ENCODE results near the gene TPM2.

TPM2 gene

DNA sequence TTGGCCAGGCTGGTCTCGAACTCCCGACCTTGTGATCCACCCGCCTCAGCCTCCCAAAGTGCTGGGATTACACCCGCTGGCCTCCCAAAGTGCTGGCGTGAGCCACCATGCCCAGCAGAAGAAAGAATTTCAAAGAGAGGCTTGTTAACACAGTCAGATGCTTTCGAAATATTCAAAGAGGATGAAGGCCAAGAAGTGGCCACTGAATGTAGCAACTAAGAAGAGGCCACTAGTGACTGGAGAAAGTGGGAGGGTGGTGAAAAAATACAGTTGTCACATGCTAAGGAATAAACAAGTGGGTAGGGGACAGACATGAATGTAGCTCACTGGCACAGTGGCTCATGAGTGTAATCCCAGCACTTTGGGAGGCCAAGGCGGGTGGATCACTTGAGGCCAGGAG, 13.0 kb upstream of the TPM2 start:
- Histone ChIP-seq H3K9me3 (ENCODE audit: insufficient read depth, low read length) (no peaks in the 10 kb centered on the region), H4K20me1 (ENCODE audit: low read depth, low read length) (no peaks in the 10 kb centered on the region), H2AFZ (ENCODE audit: low read depth, low read length, severe bottlenecking) (no peak overlapping the region), H3K27me3 (ENCODE audit: low read length) (no peaks in the 10 kb centered on the region), H3K27ac (ENCODE audit: low read depth, low read length) (no peak overlapping the region), H3K9ac (ENCODE audit: low read length) (no peak overlapping the region), H3K36me3 (ENCODE audit: low read length) (peaks cover 20% of the 10 kb centered on the region; the same call in 1 of the 2 replicates), H3K4me3 (ENCODE audit: insufficient read depth, low read length, poor library complexity, severe bottlenecking) (no peak overlapping the region), H3F3A (ENCODE audit: insufficient read depth) (no peaks in the 10 kb centered on the region), H3K79me2 (ENCODE audit: insufficient read depth, low read length) (no peaks in the 10 kb centered on the region), H3K9me2 (replicated peaks; ENCODE audit: insufficient read depth, low read length) (no peaks in the 10 kb centered on the region), H3K4me2 (ENCODE audit: low read depth, low read length, poor library complexity, severe bottlenecking) (no peak overlapping the region)
- no peak for TF ChIP-seq EZH2phosphoT487 (conservative IDR thresholded peaks at IDR 0.05; ENCODE audit: low read length)
- TF ChIP-seq, protein P1, sequence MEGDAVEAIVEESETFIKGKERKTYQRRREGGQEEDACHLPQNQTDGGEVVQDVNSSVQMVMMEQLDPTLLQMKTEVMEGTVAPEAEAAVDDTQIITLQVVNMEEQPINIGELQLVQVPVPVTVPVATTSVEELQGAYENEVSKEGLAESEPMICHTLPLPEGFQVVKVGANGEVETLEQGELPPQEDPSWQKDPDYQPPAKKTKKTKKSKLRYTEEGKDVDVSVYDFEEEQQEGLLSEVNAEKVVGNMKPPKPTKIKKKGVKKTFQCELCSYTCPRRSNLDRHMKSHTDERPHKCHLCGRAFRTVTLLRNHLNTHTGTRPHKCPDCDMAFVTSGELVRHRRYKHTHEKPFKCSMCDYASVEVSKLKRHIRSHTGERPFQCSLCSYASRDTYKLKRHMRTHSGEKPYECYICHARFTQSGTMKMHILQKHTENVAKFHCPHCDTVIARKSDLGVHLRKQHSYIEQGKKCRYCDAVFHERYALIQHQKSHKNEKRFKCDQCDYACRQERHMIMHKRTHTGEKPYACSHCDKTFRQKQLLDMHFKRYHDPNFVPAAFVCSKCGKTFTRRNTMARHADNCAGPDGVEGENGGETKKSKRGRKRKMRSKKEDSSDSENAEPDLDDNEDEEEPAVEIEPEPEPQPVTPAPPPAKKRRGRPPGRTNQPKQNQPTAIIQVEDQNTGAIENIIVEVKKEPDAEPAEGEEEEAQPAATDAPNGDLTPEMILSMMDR (IDR thresholded peaks at IDR 0.05; ENCODE audit: insufficient read depth, low read length, poor library complexity, severe bottlenecking), result no peak

DNA sequence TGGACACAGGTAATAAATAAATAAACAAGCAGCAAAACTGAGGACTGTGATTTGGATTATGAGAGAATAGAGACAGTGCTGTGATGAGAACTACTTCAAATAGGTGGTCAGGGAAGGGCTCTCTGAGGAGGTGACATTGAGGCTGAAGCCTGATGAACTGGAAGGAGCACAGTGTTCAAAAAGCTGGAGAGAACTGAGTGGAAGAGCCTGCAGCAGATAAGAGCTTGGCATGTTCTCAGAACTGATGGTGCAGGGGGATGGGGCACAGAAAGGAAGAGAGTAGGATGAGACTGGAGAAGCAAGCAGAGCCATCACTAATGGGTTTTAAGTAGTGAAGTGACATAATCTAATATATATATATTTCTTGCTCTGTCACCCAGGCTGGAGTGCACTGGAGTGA, 11.2 kb upstream of the TPM2 start:
- Histone ChIP-seq H3F3A (ENCODE audit: insufficient read depth) (no peaks in the 10 kb centered on the region), H3K27me3 (ENCODE audit: low read length) (no peaks in the 10 kb centered on the region)

DNA sequence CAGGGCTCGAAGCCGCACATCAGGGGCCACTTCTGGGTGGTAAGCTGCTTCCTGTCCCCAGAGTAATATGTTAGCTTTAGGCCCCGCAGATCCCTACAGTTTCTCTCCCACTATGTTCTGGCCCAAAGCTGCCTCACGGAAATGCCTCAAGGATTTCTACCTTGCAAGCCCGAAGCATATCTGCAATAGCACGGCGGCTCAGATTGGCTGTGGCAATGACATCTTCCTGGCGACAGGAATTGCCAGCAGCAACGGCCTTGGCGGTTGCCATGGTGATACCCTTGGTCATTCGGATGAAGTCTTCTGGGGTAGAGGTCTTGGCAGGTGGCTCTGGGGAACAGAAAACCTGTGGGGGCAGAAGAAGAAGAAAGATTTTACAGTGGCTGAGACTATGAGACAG, 10.3 kb upstream of the TPM2 start:
- Histone ChIP-seq H3K27me3 (ENCODE audit: low read length) (no peaks in the 10 kb centered on the region), H3K79me2 (ENCODE audit: insufficient read depth, low read length) (no peaks in the 10 kb centered on the region), H3F3A (ENCODE audit: insufficient read depth) (no peaks in the 10 kb centered on the region), H4K20me1 (ENCODE audit: low read depth, low read length) (no peaks in the 10 kb centered on the region), H3K36me3 (ENCODE audit: low read length) (peaks cover 20% of the 10 kb centered on the region; the same call in 1 of the 2 replicates), H3K9me2 (replicated peaks; ENCODE audit: insufficient read depth, low read length) (no peaks in the 10 kb centered on the region), H3K9me3 (ENCODE audit: insufficient read depth, low read length) (no peaks in the 10 kb centered on the region), H3K4me2 (ENCODE audit: low read depth, low read length, poor library complexity, severe bottlenecking) (no peak overlapping the region), H3K9ac (ENCODE audit: low read length) (no peak overlapping the region), H3K4me3 (ENCODE audit: insufficient read depth, low read length, poor library complexity, severe bottlenecking) (no peak overlapping the region), H2AFZ (ENCODE audit: low read depth, low read length, severe bottlenecking) (no peak overlapping the region), H3K27ac (ENCODE audit: low read depth, low read length) (no peak overlapping the region)
- TF ChIP-seq EZH2phosphoT487 (conservative IDR thresholded peaks at IDR 0.05; ENCODE audit: low read length), result no peak
- TF ChIP-seq, protein P1 (IDR thresholded peaks at IDR 0.05; ENCODE audit: insufficient read depth, low read length, poor library complexity, severe bottlenecking), result no peak

More for the DNA sequence above, 11.2 kb upstream of the TPM2 start:
- no peaks in the 10 kb centered on the region for H4K20me1 ChIP-seq (ENCODE audit: low read depth, low read length)
- H3K4me2 ChIP-seq (ENCODE audit: low read depth, low read length, poor library complexity, severe bottlenecking), result no peak overlapping the region
- H3K9ac ChIP-seq (ENCODE audit: low read length), result no peak overlapping the region
- H3K9me2 ChIP-seq (replicated peaks; ENCODE audit: insufficient read depth, low read length), result no peaks in the 10 kb centered on the region
- no peak overlapping the region for H2AFZ ChIP-seq (ENCODE audit: low read depth, low read length, severe bottlenecking)
- peaks cover 20% of the 10 kb centered on the region; the same call in 1 of the 2 replicates for H3K36me3 ChIP-seq (ENCODE audit: low read length)
- no peaks in the 10 kb centered on the region for H3K79me2 ChIP-seq (ENCODE audit: insufficient read depth, low read length)
- H3K4me3 ChIP-seq (ENCODE audit: insufficient read depth, low read length, poor library complexity, severe bottlenecking), result no peak overlapping the region
- H3K9me3 ChIP-seq (ENCODE audit: insufficient read depth, low read length), result no peaks in the 10 kb centered on the region
- TF ChIP-seq EZH2phosphoT487 (conservative IDR thresholded peaks at IDR 0.05; ENCODE audit: low read length), result no peak
- TF ChIP-seq, protein P1 (IDR thresholded peaks at IDR 0.05; ENCODE audit: insufficient read depth, low read length, poor library complexity, severe bottlenecking), result no peak
- H3K27ac ChIP-seq (ENCODE audit: low read depth, low read length), result no peak overlapping the region
